ENCODE data around the gene SLC27A6.
A peak's percentile ranks its signal among the peaks of the same experiment; 100 is the strongest.
"Not testable (repeated sequence)": the region's sequence is repeated elsewhere in the genome, so short reads cannot be mapped to it uniquely, and the experiment has no call there.

SLC27A6 gene

GRCh38 chr5:128965011-128965637, at the start of gene SLC27A6:
Gene SLC27A6 (plus strand): TSS chr5:128965488. CDS start chr5:128966138, 650 bp downstream.
- Histone ChIP-seq H3K27ac (no peak within 1 kb of the TSS), H3K9ac (no peak within 1 kb of the TSS), H3K4me2 (no peak within 1 kb of the TSS)

GRCh38 chr5:128919542-128919941, 45.7 kb upstream of the SLC27A6 start:
- H3K9ac ChIP-seq, result no peak overlapping the region
- no peaks in the 10 kb centered on the region for H3K9me3 ChIP-seq (replicated peaks in 1 of 11)
- no peaks in the 10 kb centered on the region for H4K20me1 ChIP-seq
- TF ChIP-seq Cebpa-rat (IDR thresholded peaks at IDR 0.05), result no peak
- H3K4me2 ChIP-seq, result no peak overlapping the region
- no peak overlapping the region for H3K27ac ChIP-seq
- H3K4me1 ChIP-seq, result no peaks in the 10 kb centered on the region
- H3K27me3 ChIP-seq, result no peaks in the 10 kb centered on the region
- no peak overlapping the region for H3K4me3 ChIP-seq
- no peaks in the 10 kb centered on the region for H3K36me3 ChIP-seq

More at GRCh38 chr5:128965011-128965637, at the start of gene SLC27A6:
- TF ChIP-seq Cebpa-rat (IDR thresholded peaks at IDR 0.05), result no peak
- peaks cover 0 to 24% (median 11%) of the 10 kb centered on the region in 11 experiments; a peak in 12 of 22 replicates for H3K9me3 ChIP-seq (replicated peaks in 1 of 11)
- no peak within 1 kb of the TSS for H3K4me3 ChIP-seq
- H4K20me1 ChIP-seq, result no peaks in the 10 kb centered on the region
- no peaks in the 10 kb centered on the region for H3K27me3 ChIP-seq
- no peaks in the 10 kb centered on the region for H3K4me1 ChIP-seq
- H3K36me3 ChIP-seq, result no peaks in the 10 kb centered on the region

- H4K20me1 ChIP-seq, result no peaks in the 10 kb centered on the region
- H3K36me3 ChIP-seq, result no peaks in the 10 kb centered on the region
- H3K27me3 ChIP-seq, result no peaks in the 10 kb centered on the region
- no peaks in the 10 kb centered on the region for H3K9me3 ChIP-seq (replicated peaks in 1 of 11)
- no peak overlapping the region for H3K27ac ChIP-seq
- no peak for TF ChIP-seq Cebpa-rat (IDR thresholded peaks at IDR 0.05)
- no peak overlapping the region for H3K4me2 ChIP-seq
- H3K9ac ChIP-seq, result no peak overlapping the region
- no peak overlapping the region for H3K4me3 ChIP-seq
- H3K4me1 ChIP-seq, result no peaks in the 10 kb centered on the region
Measured at GRCh38 chr5:128920345-128921215, 44.7 kb upstream of the SLC27A6 start.

DNA sequence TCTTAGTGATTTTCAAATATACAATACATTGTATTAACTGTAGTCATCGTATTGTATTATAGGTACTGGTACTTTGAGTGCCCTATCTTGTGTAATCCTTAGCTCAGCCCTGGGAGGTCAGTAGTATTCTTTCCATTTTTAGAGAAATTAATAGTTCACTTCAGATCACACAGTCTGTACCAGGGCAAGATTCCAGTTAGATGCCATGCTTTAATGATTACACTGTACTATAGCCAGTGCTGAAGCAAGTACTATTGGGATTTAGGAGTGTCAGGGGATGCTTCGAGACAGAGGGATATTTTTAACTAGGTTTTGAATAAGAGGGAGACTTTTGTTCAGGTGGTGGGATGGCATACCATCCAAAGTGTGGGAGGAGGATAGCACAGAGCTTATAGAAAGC, 41.0 kb upstream of the SLC27A6 start:
- Histone ChIP-seq H3K27me3 (no peaks in the 10 kb centered on the region), H3K36me3 (no peaks in the 10 kb centered on the region), H3K4me2 (no peak overlapping the region), H3K9ac (no peak overlapping the region), H3K9me3 (replicated peaks in 1 of 11) (no peaks in the 10 kb centered on the region), H3K4me3 (no peak overlapping the region), H4K20me1 (no peaks in the 10 kb centered on the region), H3K27ac (no peak overlapping the region), H3K4me1 (peaks cover 0 to 35% (median 15%) of the 10 kb centered on the region in 10 experiments; a peak in 15 of 20 replicates)
- TF ChIP-seq Cebpa-rat (IDR thresholded peaks at IDR 0.05), result no peak

- Histone ChIP-seq H3K27me3 (no peaks in the 10 kb centered on the region), H4K20me1 (no peaks in the 10 kb centered on the region), H3K4me3 (no peak overlapping the region), H3K9ac (no peak overlapping the region), H3K27ac (peak overlapping the region in 2 of 11 experiments; percentile 67 to 78; a peak in 2 of 22 replicates), H3K36me3 (no peaks in the 10 kb centered on the region), H3K9me3 (replicated peaks in 1 of 11) (no peaks in the 10 kb centered on the region; a peak in 1 of 22 replicates), H3K4me1 (peaks cover 0 to 36% (median 15%) of the 10 kb centered on the region in 10 experiments; a peak in 15 of 20 replicates), H3K4me2 (peak overlapping the region in 1 of 11 experiments; percentile 63; a peak in 2 of 22 replicates)
- TF ChIP-seq Cebpa-rat (IDR thresholded peaks at IDR 0.05), result no peak
Measured at GRCh38 chr5:128925973-128926372, 39.3 kb upstream of the SLC27A6 start.

GRCh38 chr5:128927644-128928043, 37.6 kb upstream of the SLC27A6 start:
- Histone ChIP-seq H3K27me3 (no peaks in the 10 kb centered on the region), H3K4me2 (peak overlapping the region in 8 of 11 experiments; percentile 2 to 75 (median 62); a peak in 14 of 22 replicates)

DNA sequence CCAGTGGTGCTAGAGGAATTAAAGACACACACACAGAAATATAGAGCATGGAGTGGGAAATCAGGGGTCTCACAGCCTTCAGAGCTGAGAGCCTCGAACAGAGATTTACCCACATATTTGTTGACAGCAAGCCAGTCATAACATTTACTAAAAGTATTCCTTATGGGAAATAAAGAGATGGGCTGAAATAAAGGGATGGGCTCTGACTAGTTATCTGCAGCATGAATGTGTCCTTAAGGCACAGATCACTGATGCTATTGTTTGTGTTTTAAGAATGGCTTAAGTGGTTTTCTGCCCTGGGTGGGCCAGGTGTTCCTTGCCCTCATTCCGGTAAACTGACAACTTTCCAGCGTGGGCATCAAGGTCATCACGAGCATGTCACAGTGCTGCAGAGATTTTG, 33.1 kb upstream of the SLC27A6 start:
- not testable (repeated sequence) for H3K36me3 ChIP-seq, H4K20me1 ChIP-seq, H3K9ac ChIP-seq, H3K4me3 ChIP-seq, H3K27me3 ChIP-seq, H3K27ac ChIP-seq, H3K4me2 ChIP-seq
- peaks cover 0 to 15% (median 9%) of the 10 kb centered on the region in 11 experiments; a peak in 9 of 22 replicates for H3K9me3 ChIP-seq (replicated peaks in 1 of 11)
- H3K4me1 ChIP-seq, result peaks cover 0 to 21% (median 10%) of the 10 kb centered on the region in 10 experiments; a peak in 15 of 20 replicates

More at GRCh38 chr5:128927644-128928043, 37.6 kb upstream of the SLC27A6 start:
- peak overlapping the region in 10 of 11 experiments; percentile 9 to 82 (median 71); a peak in 16 of 22 replicates for H3K27ac ChIP-seq
- peaks cover 0 to 15% (median 9%) of the 10 kb centered on the region in 11 experiments; a peak in 9 of 22 replicates for H3K9me3 ChIP-seq (replicated peaks in 1 of 11)
- no peaks in the 10 kb centered on the region for H3K36me3 ChIP-seq
- no peak for TF ChIP-seq Cebpa-rat (IDR thresholded peaks at IDR 0.05)
- H3K4me1 ChIP-seq, result peaks cover 0 to 36% (median 15%) of the 10 kb centered on the region in 10 experiments; a peak in 15 of 20 replicates
- peak overlapping the region in 1 of 11 experiments; percentile 12; a peak in 1 of 22 replicates for H3K9ac ChIP-seq
- H4K20me1 ChIP-seq, result no peaks in the 10 kb centered on the region
- H3K4me3 ChIP-seq, result no peak overlapping the region

DNA sequence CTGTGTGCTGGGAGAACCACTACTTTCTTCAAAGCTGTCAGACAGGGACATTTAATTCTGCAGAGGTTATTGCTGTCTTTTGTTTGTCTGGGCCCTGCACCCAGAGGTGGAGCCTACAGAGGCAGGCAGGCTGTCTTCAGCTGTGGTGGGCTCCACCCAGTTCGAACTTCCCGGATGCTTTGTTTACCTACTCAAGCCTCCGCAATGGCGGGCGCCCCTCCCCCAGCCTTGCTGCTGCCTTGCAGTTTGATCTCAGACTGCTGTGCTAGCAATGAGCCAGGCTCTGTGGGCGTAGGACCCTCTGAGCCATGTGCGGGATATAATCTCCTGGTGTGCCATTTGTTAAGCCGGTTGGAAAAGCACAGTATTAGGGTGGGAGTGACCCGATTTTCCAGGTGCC, 22.2 kb upstream of the SLC27A6 start:
- H3K27me3 ChIP-seq; H4K20me1 ChIP-seq; H3K9me3 ChIP-seq (replicated peaks in 1 of 11); H3K4me1 ChIP-seq; H3K4me2 ChIP-seq; H3K36me3 ChIP-seq; H3K4me3 ChIP-seq; H3K9ac ChIP-seq; H3K27ac ChIP-seq: not testable (repeated sequence)

- H3K9ac ChIP-seq, result no peak overlapping the region
Measured at GRCh38 chr5:128949847-128950546, 15.3 kb upstream of the SLC27A6 start.

GRCh38 chr5:128951301-128951700, 14.0 kb upstream of the SLC27A6 start:
- H3K27me3 ChIP-seq; H3K9me3 ChIP-seq (replicated peaks in 1 of 11); H3K4me3 ChIP-seq; H4K20me1 ChIP-seq; H3K4me2 ChIP-seq; H3K9ac ChIP-seq; H3K4me1 ChIP-seq; H3K36me3 ChIP-seq; H3K27ac ChIP-seq: not testable (repeated sequence)

More at GRCh38 chr5:128949847-128950546, 15.3 kb upstream of the SLC27A6 start:
- Histone ChIP-seq H3K27me3 (no peaks in the 10 kb centered on the region), H3K27ac (no peak overlapping the region), H3K36me3 (no peaks in the 10 kb centered on the region), H3K4me1 (no peaks in the 10 kb centered on the region), H3K9me3 (replicated peaks in 1 of 11) (no peaks in the 10 kb centered on the region), H3K4me3 (no peak overlapping the region), H4K20me1 (no peaks in the 10 kb centered on the region), H3K4me2 (no peak overlapping the region)
- no peak for TF ChIP-seq Cebpa-rat (IDR thresholded peaks at IDR 0.05)
